GM11168 (cell line): Measurements from ENCODE around the gene EVL.

Experiments
- in situ Hi-C: fragments of 300-500 bp; cut with MboI; formaldehyde crosslinking; loops from one replicate; pipeline ENCODE4 v1.12.0; 2022; ENCODE audit warnings: low sequenced_read_pairs; ENCODE audit not compliant: unreplicated experiment

EVL gene

DNA sequence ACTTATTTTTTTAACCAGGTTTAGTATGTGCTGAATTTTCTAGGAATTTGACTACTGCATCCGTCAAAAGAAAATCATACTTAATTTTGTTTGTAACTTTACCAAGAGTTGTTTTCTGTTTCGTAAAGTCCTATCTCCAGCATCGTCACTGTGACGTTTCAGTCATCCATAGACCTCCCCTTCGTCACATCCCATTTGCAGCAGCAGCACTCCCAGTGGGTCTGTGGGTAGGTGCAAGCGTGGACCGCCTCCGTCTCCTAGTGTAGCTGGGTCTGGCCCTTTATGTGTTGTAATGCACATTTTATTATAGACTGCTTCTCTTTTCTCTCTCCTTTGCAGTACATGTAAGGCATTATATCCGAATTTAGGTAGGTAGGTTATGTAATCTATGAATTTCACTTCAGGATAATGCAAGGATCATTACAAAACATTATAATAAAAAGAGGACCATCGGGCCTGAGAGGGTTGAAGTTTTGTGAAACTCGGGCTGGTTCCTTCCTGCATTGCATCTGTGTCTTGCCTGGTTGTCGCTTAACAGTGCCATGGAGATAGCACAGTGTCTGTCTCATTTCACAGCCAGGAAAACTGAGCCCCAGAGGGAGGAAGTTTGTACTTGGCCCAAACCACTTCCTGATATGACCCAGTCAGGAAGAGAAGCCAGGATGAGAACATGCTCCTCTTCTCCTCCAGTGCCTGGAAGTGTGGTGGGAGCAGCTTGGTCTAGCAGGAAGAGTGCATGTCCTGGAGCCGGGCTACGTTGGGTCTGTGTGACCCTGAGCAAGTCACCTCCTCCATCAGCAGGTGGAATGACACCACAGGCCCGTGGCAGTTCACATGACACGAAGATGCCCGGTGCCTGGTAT, 41.3 kb downstream of the EVL start:
- in situ Hi-C loops, result no loop called here

DNA sequence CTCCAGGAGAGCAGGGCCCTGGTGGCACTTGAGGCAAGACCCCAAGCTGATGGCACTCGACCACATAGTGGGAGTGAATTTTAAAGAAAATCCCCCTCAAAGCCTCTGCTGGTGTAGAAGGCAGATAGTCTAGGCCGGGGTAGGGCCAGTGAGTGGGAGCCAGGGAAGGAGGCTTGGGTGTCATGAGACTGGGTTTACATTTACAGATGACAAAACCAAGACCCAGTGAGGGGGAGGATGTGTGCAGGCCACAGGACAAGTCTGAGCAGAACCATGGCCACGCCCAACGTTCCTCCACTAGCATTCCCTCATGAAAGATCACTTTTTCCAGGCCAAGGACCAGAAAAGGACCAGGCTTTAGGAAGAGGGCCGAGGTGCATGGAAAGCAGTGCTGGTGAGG, 42.0 kb downstream of the EVL start:
- in situ Hi-C loops, result no loop called here

DNA sequence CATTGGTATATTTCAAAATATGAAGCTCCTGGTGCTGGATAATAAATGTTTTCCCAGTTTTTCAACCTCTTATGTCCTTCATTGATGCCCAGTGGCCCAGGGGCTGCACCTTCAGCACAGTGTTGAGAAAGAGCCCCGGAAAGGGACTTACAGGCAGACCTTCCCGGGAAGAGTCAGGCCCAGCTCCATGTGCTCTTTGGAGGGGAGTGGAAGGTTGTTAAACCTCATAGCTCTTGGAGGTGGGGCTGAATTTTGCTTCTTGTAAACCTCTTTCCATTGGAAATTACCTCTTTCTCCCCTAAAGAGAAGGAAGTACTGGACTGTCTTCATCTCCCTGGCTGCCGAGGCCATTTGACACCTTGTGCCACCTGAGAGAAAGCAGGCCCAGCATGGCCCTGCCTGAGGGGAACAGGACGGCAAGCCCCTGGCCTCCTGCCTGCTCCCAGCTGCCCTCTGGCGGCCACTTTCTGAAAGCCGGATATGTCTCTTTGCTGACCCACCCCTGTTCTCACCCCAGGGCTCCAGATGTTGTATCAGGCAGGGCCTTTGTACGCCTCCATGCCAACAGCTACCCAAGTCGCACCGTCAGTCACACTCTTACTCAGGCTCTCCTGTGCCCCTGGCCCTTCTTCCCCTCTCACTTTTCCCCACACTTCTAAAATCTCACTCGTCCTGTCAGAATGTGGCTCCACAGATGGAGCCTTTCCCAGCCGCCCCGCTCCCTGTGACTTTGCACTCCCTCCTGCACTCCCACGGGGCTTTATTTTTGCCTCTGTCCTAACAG, 43.0 kb downstream of the EVL start:
- in situ Hi-C loops, result no loop called here

DNA sequence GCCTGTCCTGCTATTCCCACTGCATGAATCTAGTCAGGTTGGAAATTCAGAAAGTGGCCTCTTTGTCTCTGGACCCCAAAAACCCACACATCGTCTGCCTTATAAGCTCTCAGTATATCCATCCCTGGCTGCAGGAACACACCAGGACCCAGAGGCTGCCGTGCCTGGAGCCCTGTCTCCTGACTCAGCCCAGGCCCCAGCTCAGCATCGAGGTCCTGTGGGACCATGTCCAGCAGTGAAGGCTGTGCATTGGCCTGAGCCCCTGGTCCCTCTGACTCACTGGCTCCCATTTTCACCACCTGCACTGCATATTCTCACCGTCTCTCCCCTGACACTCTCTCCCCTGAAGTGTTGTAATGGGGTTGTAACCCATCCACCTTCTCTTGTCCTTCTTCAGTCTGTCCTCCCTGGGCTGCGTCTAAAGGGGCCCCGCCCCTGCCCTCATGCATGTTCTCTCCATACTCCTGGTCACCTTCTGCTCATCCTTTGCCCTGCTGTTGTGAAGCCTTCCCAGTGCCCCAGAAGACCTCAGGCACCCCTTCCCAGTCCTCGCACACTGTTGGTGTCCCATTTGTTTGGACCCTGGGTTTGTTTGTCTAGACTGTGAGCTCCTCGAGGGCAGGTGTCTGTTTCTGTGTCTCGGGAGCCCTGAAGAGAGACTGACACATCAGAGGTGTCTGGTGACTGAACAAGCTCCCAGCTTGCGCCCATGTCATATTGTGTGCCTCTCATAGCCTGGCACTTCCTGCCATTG, 43.8 kb downstream of the EVL start:
- in situ Hi-C loops, result no loop called here

DNA sequence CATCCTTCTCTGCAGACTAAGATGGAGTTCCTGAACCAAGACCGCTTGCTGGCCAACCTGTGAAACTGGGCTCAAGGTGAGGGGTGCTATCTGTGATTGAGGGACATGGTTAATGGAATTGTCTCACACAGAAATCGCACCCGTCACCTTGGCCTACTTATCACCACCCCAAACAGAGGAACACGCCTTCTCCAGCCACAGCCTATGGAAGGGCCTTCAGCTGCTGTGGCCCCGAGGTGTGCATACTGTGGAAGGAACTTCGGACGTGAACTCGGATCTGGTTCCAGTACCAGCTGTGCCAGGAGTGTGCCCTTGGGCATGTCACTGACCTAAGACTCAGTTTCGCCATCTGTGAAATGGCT, 44.4 kb downstream of the EVL start:
- in situ Hi-C loops, result no loop called here

DNA sequence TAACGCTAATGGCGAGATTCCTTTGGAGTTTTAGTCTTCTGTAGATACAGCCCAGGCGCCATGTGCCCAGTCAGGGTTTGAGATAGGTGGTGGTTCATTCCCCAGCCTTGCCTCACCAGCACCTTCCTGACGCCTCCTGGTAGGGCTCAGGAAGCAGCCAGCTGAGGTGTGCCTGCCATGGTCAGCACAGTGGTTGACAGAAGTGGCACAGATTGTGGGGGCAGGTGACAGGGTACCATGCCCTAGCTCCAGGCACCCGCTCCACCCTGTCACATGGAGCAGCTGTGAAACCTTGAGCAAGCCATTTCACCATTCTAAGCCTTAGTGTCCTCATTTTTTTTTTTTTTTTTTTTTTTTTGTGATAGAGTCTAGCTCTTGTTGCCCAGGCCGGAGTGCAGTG, 45.6 kb downstream of the EVL start:
- in situ Hi-C loops, result loop anchor here (5.0 kb wide), 1 partner anchor 124 kb away; no protein-coding TSS in a partner anchor

DNA sequence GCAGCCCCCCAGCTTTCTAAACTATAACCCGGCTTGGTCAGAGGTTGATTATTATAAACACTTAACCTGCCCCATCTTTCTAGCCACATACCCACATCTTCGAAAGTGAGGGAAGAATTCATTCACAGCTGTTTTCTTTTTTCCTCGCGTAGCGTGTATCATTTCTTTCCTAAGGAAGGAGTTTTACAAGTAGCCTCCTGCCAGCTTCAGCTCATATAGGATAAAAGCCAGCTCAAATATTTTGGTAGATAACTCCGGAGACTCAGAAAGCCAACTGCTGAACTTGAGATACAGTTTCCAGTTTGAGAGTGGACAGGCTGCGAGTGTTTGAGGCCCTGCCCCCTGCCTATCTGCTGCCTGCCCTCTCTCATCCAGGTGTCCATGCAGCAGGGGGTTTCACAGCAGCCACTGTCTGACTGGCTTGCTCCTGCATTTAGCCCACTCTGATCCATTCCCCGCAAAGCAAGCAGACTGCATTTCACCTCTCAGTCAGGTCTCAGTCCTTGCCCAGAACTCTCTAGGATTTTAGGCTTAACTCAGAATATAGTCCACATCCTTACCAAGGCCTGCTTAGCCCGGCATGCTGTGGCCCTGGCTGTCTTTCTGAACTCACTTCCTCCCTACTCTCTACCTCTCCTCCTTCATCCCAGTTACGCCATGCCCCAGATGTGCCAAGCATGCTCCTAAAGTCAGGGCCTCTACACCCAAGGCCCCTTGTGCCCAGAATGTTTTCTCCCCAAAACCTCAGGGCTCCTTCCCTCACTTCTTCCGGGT, 46.9 kb downstream of the EVL start:
- in situ Hi-C loops, result loop anchor here (5.0 kb wide), 1 partner anchor 125 kb away; no protein-coding TSS in a partner anchor

DNA sequence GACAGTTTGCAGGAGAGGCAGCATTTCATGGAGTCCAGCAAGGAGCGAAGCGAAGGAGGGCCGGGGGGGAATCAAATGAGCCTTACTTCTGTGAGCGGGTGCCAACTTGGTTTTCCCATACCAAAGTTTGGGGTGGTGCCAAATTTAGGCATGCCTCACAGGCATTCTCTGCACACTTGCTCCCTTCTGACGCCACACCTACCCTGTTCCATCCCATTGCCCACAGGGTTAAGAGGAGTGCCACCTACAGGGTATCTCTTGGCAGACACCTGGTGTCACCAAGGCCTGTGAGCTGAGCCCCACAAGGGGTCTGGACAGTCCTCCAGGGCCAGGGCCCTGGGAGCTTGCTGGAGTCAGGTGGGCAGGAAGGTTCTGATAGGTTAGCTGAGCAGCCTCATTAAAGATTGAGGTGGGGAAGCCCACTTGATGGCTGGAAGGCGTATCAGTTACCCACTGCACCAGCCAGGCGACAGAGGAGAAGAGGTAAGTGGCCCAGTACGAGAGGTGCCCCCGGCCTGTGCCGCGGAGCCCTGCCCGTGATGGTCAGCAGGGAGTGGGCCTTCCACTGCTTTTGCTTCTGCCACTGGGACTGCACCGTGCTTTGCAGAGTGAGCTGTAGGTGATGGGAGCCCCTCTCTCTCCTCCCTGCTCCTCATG, 49.0 kb downstream of the EVL start:
- in situ Hi-C loops, result loop anchor here (5.0 kb wide), 1 partner anchor 127 kb away; no protein-coding TSS in a partner anchor

DNA sequence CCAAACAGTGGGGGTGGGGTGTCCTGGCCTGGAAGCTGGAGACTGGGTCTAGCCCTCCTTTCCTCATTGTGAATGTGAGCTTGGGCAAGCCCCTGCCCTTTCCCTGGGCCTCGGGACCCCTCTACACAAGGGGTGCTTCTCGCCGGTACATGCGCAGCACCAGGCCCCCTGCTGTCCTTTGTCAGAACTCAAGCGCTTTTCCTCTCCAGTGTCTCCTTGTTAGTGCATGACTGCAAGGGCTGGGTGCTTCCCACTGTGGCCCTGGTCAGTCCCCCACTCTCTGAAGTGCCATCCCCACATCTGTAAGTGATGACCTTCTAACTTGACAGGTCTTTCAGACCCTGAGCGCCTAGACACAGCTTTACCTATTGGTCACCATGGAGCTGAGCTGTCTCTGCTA, 50.0 kb downstream of the EVL start:
- in situ Hi-C loops, result no loop called here

DNA sequence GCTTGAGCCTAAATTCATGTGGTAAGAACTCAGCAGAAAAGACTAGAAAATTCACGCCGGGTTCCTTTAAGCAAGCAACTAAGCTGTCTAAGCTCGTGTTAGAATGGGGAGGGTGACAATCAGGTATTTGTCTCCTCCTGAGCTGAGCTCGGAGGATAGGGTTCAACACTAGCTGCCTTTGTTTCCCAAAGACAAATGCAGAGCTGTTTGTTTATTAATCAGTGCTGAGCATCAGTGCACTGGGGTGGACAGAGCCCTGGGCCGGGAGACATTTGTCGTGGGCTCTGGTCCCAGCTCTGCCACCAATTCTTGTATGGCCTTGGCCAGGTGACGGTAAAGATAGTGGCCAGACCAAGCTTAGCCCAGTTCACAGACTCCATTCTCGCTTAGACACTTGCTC, 50.5 kb downstream of the EVL start:
- in situ Hi-C loops, result no loop called here

DNA sequence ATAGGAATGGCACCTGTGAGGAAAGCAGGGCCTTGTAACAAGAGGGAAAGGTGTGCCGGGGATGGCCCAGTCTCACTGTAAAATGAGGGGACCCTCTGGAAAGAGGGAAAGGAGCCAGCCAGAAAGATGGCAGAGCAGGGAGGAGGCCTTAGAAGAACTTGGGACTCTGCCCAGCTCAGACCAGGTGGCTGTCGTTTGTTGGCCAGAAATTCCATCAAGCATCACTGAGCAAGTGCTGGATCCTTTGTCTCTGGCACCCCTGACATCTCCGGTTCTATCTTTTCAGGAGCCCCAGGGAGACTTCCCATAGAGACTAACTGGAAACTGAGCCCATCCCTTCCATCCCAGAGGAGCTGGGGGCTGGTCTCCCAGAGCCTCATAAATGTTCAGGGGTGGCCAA, 50.9 kb downstream of the EVL start:
- in situ Hi-C loops, result no loop called here

DNA sequence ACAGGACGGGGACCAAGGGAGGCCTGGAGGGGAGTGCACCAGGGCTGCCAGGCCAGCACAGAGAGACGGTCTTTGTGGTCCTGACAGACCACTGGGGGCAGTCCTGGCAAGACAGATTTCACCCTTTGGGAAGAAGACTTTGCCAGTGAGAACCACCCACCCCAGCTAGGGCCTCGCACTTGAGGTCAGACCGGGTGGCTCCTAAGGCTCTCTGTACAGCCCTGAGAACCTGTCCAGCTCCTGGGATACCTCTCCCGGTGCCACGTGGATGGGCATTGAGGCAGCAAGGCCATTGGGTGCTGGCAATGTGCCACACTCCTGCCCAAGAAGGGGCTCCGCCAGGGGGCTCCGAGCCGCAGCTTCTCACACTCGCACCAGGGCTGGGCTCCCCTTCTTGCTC, 51.8 kb downstream of the EVL start:
- in situ Hi-C loops, result no loop called here

DNA sequence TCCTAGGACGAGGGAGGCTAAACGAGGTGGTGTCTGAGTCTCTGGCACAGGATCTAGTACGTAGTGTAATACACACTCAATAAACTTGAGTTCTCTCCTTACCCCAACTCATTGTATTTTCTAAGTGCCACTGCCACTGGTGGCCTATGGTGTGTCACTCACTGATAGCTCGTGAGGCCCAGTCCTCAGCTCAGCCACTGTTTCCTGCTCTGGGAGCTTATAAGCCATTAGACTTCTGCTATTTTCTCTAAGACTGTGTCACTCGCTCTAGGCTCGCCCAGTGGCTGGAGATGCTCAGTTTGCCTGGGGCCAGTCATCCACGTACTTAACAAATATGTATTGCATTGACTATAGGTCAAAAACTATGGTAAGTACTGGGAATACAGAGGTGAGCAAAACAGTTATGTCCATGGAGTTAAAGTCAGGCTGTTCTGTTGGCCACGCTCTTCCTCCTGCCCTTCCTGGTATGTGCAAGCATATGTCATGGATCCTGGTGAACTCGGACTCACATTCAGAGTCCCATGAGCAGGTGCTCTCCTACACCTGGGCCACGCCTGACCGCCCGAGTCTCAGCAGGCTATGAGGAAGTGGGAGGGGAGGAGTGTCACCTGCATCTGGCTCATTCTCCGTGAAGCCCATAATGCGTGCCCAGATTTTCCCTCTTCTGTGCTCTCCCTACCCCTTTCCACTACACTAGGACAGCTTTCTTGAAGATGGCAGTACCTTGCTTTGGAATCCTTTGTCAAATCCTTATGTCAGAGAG, 52.6 kb downstream of the EVL start:
- in situ Hi-C loops, result no loop called here

DNA sequence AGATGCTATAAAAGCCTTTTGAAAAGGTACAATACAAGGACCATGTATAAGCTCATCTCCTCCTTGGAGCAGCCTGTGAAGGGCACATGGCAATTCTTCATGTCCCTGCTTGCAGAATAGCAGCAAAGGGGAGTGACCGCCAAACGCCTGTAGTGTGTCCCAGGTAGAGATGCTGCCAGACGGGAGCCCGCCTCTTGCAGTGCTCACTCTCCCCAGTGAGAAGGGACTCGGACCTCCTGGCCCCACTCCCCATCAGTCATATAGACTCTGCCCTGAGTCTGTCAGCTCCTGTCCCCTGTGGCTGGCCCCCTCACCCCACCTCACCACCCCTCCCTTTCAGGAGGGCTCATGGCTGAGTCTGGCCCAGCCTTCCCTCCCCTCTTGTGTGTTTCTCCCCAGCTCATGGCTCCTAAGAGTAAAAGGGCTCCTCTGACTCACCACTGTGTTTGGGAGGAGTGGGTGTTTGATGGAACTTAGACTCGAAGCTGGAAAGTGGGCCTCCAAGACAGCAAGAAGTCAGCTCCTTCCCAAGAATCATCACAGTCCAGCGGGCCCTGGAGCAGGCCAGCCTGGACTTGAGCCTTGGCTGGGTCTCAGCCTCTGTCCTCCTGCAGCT, 53.3 kb downstream of the EVL start:
- in situ Hi-C loops, result no loop called here

DNA sequence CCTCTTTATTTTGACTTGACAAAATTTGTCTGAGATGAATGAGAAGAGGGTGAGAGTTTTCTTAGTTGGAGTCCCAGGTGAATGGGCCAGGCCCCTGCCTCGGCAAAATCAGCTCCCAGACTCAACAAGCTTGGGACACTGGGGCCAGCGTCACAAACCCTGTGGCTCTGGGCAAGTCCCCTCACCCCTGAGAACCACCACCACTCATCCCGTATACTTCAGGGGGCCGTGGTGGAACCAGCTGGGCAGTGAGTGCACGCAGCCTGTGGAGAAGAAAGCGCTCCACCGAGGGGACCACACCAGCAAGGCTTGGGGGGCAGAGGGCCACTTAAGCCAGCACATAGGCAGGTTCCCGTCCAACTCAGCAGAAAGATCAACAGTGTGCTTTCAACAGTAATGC, 54.0 kb downstream of the EVL start:
- in situ Hi-C loops, result no loop called here

DNA sequence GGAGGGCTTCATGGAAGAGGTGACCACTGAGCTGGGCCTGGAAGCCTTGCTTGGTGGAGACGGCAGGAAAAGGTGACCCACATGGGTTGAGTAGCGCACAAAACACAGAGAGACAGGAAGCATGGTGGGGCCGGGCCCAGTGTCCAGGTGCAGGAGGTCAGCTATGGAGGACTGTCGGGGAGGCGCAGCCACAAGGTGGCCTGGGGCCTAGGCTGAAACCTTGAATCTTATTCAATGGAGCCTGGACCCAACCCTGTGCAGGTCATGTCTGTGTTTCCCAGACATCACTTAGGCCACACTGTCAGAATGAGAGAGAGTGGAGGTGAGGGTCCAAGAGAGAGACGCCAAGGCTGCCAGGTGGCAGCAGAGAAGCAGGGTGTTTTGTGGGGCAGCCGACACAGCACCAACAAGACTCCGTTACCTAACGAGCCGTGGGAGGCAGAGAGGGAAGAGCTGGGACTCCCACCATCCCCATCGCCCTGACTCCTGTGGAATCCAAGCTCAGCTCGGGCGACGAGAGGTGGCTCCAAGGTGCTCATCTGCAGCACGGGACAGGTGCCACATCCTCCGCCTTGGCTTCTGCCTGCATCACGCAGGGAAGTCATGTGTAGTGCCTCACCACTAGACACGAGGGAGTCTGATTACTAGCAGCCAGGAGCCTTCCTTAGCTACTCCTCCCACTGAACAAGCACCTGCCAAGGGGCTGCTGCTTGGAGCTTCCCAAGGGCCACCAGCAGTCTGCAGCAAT, 55.5 kb downstream of the EVL start:
- in situ Hi-C loops, result no loop called here

DNA sequence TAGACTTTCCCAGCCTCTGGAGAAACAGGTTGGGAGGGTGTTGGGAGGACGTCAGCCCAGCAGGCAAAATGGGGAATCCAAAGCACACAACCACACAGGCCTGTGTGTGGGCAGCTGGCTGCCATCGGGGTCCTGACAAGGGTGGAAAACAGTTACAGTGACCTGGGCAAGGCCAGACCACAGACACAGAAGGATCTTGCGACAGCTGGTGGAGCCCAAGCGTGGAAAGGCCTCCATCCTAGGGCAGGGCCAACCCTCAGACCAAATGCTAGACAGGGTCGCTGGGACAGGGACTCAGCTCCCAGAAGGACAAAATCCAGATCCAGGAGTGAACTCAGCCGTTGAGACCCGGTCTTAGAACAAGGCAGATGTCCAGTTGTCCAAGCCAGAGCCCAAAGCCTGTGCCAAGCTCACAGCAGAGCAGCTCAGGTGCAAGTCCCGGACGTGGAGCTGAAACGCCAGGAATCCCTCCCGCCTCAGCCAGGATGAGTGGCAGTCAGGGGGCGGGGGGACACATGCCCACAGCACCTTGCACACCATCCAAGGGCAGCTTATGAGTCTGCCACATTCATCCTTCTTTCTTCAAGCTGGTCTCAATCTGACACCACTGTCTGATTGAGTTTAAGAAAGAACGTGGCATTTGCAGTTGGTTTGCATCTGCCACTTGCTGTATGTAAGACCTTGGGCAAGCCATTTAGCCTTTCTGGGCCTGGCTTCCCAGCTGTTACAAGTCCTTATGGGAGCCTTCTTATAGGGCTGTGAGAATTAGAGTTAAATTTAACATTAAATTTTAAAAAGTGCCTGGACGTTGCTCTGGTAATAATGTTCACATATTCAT, 56.6 kb downstream of the EVL start:
- in situ Hi-C loops, result no loop called here
